HEK293T (cell line): ENCODE data around the gene NLRP9.

Experiments
- CTCF ChIA-PET: fragments of 350-600 bp; formaldehyde crosslinking; extraction: SDS; loops from one replicate; lab custom pipeline; 2021; ENCODE audit warnings: antibody characterized with exemption, inconsistent platforms; lab: Yijun Ruan, JAX
- POLR2A ChIA-PET: fragments of 350-600 bp; formaldehyde crosslinking; extraction: SDS; loops from one replicate; lab custom pipeline; 2020; ENCODE audit warnings: antibody characterized with exemption, inconsistent platforms; lab: Yijun Ruan, JAX
- DNase-seq: peaks from one replicate; pipeline ENCODE4 v3.0.0; 2012; ENCODE audit warnings: mixed read lengths; ENCODE audit errors: extremely low spot score
- ARNT ChIP-seq: fragments of 450-650 bp; IDR thresholded peaks from 2 replicates; pipeline ENCODE4 v1.6.1; 2017; ENCODE audit warnings: mild to moderate bottlenecking
- BHLHE40 ChIP-seq: fragments of 450-650 bp; IDR thresholded peaks from 2 replicates; pipeline ENCODE4 v1.6.1; 2016; ENCODE audit warnings: mild to moderate bottlenecking, moderate library complexity, borderline replicate concordance
- CTBP1 ChIP-seq: fragments of 450-650 bp; IDR thresholded peaks from 2 replicates; pipeline ENCODE4 v1.6.1; 2016; ENCODE audit warnings: borderline replicate concordance
- ELF4 ChIP-seq: fragments of 450-650 bp; IDR thresholded peaks from 2 replicates; pipeline ENCODE4 v1.6.1; 2017; ENCODE audit warnings: antibody characterized with exemption
- FOXA1 ChIP-seq: fragments of 450-650 bp; IDR thresholded peaks from 2 replicates; pipeline ENCODE4 v1.6.1; 2016; ENCODE audit warnings: mild to moderate bottlenecking
- FOXK2 ChIP-seq: fragments of 450-650 bp; IDR thresholded peaks from 2 replicates; pipeline ENCODE4 v1.6.1; 2016; ENCODE audit warnings: mild to moderate bottlenecking
- FOXM1 ChIP-seq: fragments of 450-650 bp; IDR thresholded peaks from 2 replicates; pipeline ENCODE4 v1.6.1; 2017; ENCODE audit warnings: mild to moderate bottlenecking, borderline replicate concordance
- HDGF ChIP-seq: fragments of 450-650 bp; IDR thresholded peaks from 2 replicates; pipeline ENCODE4 v1.6.1; 2017; ENCODE audit warnings: antibody characterized with exemption, borderline replicate concordance
- L3MBTL2 ChIP-seq: fragments of 450-650 bp; conservative IDR thresholded peaks from 2 replicates; pipeline ENCODE4 v1.6.1; 2016; ENCODE audit warnings: mild to moderate bottlenecking
- LEF1 ChIP-seq: fragments of 450-650 bp; IDR thresholded peaks from 2 replicates; pipeline ENCODE4 v1.6.1; 2017; ENCODE audit warnings: mild to moderate bottlenecking, borderline replicate concordance
- NFRKB ChIP-seq: fragments of 450-650 bp; IDR thresholded peaks from 2 replicates; pipeline ENCODE4 v1.6.1; 2016; ENCODE audit warnings: mild to moderate bottlenecking, moderate library complexity
- SP1 ChIP-seq: fragments of 450-650 bp; IDR thresholded peaks from 2 replicates; pipeline ENCODE4 v1.6.1; 2017
- SUZ12 ChIP-seq: fragments of 450-650 bp; IDR thresholded peaks from 2 replicates; pipeline ENCODE4 v1.6.1; 2016; ENCODE audit warnings: mild to moderate bottlenecking
- TARDBP ChIP-seq: fragments of 450-650 bp; IDR thresholded peaks from 2 replicates; pipeline ENCODE4 v1.6.1; 2016
- ZNF384 ChIP-seq: fragments of 450-650 bp; IDR thresholded peaks from 2 replicates; pipeline ENCODE4 v1.6.1; 2016
- TF ChIP-seq, protein P1 (sequence below): fragments of 450-650 bp; IDR thresholded peaks from 2 replicates; pipeline ENCODE4 v1.6.1; 2016

NLRP9 gene

DNA sequence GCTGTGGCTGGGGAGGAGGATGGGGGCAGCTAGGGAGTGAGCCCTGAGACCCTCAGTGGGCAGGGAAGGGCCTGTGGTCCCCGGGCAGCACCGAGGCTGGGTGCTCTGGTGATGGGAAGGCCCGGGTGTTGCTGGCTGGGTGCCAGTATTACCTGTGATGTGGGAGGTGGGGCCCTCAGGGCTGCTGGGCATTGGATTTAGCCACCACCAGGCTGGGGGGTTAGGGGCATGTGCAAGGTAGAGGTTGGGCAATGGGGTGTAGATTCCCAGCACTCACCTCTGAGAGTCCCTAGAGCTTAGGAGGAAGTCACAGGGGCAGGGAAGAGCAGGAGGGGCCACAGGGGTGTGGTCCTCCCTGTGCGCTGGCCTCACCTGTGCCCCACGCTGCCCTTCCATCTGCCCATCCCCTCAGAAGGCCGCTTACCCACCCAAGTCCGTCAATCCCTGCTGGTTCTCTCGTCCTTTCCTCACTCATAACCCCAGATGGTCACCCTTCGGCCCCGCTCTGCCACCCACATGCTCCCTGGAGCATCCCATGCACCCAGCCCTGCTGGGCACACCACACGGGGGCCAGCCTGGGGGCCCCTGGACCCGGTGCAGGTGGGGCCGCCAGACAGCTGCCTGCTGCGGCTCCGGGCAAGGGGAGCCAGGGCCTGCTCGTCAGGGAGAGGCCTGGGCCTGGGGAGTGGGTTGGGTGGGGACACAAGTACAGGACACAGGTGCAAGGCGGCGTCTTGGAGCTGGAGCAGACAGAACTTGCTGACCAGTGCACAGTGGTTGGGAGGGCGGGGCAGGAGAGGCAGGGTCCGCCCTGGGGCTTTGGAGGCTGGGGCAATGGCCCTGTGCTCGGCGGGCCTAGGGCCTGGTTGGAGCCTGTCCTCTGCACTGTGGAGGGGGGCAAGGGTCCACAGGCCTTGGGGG lies 50.7 kb downstream of the NLRP9 start:
- TF ChIP-seq HDGF (no peak), FOXM1 (no peak), L3MBTL2 (no peak), ZNF384 (no peak), FOXA1 (no peak), ARNT (no peak), ELF4 (no peak), TARDBP (no peak), FOXK2 (no peak), LEF1 (no peak), CTBP1 (no peak), BHLHE40 (no peak)
- TF ChIP-seq, protein P1, sequence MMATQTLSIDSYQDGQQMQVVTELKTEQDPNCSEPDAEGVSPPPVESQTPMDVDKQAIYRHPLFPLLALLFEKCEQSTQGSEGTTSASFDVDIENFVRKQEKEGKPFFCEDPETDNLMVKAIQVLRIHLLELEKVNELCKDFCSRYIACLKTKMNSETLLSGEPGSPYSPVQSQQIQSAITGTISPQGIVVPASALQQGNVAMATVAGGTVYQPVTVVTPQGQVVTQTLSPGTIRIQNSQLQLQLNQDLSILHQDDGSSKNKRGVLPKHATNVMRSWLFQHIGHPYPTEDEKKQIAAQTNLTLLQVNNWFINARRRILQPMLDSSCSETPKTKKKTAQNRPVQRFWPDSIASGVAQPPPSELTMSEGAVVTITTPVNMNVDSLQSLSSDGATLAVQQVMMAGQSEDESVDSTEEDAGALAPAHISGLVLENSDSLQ, result no peak
- no peak for DNase-seq
- ChIA-PET CTCF (no interaction called here), POLR2A (no interaction called here)

- DNase-seq, result no peak
- TF ChIP-seq LEF1 (no peak), BHLHE40 (no peak), HDGF (no peak), ZNF384 (no peak), SUZ12 (no peak), SP1 (no peak), NFRKB (no peak), TARDBP (no peak), FOXK2 (no peak), FOXM1 (no peak), ARNT (no peak), L3MBTL2 (no peak), CTBP1 (no peak), FOXA1 (no peak), ELF4 (no peak)
- TF ChIP-seq, protein P1, result no peak
- CTCF ChIA-PET, result no interaction called here
- POLR2A ChIA-PET, result no interaction called here
Observed at GRCh38 chr19:55686311-55687050, 51.7 kb downstream of the NLRP9 start.

- no peak for TF ChIP-seq FOXK2
- TF ChIP-seq TARDBP, result no peak
- no peak for TF ChIP-seq L3MBTL2
- no peak for TF ChIP-seq SP1
- no peak for TF ChIP-seq LEF1
- TF ChIP-seq ARNT, result no peak
- TF ChIP-seq BHLHE40, result no peak
- TF ChIP-seq FOXM1, result no peak
- TF ChIP-seq, protein P1, result no peak
- no peak for TF ChIP-seq ZNF384
- no peak for TF ChIP-seq CTBP1
- no peak for TF ChIP-seq ELF4
- TF ChIP-seq NFRKB, result no peak
- TF ChIP-seq HDGF, result no peak
- no peak for TF ChIP-seq SUZ12
- no peak for TF ChIP-seq FOXA1
- DNase-seq, result no peak
- ChIA-PET CTCF (no interaction called here), POLR2A (no interaction called here)
Observed at GRCh38 chr19:55685776-55686175, 52.4 kb downstream of the NLRP9 start.

DNA sequence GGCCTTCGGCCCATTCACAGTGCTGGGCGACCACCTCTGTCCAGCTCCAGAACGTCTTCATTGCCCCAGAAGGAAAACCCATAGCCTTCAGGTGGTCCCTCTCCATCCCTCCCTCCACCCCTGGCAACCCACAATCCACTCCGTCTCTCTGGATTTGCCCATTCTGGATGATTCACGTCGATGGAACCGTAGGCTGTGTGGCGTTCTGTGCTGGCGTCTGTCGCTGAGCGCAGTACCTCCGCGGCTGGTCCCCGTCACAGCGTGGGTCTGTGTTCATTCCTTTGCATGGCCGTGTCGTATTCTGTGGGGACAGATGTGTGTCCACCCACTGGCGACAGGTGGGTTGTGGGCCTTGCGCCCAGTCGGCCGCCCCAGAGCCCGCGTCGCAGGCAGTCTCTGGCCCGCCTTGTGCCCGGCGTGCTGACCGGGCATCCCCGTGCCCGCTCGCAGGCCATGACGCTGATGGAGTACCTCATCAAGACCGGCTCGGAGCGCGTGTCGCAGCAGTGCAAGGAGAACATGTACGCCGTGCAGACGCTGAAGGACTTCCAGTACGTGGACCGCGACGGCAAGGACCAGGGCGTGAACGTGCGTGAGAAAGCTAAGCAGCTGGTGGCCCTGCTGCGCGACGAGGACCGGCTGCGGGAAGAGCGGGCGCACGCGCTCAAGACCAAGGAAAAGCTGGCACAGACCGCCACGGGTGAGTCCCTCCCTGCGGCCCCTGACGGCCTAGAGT lies 53.1 kb downstream of the NLRP9 start:
- TF ChIP-seq SP1 (no peak), SUZ12 (no peak), HDGF (no peak), NFRKB (no peak), ARNT (no peak), CTBP1 (no peak), L3MBTL2 (no peak), TARDBP (no peak), ZNF384 (no peak), FOXK2 (no peak), FOXM1 (no peak), ELF4 (no peak), LEF1 (no peak)
- TF ChIP-seq, protein P1, result no peak
- CTCF ChIA-PET, result no interaction called here
- DNase-seq, result no peak
- POLR2A ChIA-PET, result no interaction called here
